Activated T-cell treated with anti-CD3 and anti-CD28 coated beads for 4 hours (primary cell): ENCODE results near the gene CPA3.

Source experiments
- DNase-seq: peaks from one replicate; pipeline ENCODE4 v3.0.0-alpha.2; 2020

CPA3 gene, protein sequence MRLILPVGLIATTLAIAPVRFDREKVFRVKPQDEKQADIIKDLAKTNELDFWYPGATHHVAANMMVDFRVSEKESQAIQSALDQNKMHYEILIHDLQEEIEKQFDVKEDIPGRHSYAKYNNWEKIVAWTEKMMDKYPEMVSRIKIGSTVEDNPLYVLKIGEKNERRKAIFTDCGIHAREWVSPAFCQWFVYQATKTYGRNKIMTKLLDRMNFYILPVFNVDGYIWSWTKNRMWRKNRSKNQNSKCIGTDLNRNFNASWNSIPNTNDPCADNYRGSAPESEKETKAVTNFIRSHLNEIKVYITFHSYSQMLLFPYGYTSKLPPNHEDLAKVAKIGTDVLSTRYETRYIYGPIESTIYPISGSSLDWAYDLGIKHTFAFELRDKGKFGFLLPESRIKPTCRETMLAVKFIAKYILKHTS

DNA sequence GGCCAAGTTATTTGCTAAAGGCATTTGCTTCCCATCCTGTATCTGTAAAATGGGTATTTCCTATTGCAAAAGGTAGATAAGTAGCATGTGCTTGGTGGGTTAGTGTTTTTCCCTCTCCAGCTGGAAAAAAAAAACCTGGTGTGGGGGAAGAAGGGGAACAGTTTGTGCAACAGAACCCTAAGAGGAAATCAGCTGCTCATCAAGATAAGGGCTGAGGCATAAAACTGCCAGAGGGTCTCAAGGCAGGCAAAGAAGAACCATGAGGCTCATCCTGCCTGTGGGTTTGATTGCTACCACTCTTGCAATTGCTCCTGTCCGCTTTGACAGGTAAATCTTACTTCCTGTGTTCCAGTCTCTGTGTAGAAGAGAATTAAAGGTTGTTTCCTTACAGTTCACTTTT, at the start of gene CPA3:
TSS of gene CPA3 (plus strand) at position 248 of the 400 bp plus-strand sequence. CDS start at position 260, 12 bp downstream.
- DNase-seq: no peak

DNA sequence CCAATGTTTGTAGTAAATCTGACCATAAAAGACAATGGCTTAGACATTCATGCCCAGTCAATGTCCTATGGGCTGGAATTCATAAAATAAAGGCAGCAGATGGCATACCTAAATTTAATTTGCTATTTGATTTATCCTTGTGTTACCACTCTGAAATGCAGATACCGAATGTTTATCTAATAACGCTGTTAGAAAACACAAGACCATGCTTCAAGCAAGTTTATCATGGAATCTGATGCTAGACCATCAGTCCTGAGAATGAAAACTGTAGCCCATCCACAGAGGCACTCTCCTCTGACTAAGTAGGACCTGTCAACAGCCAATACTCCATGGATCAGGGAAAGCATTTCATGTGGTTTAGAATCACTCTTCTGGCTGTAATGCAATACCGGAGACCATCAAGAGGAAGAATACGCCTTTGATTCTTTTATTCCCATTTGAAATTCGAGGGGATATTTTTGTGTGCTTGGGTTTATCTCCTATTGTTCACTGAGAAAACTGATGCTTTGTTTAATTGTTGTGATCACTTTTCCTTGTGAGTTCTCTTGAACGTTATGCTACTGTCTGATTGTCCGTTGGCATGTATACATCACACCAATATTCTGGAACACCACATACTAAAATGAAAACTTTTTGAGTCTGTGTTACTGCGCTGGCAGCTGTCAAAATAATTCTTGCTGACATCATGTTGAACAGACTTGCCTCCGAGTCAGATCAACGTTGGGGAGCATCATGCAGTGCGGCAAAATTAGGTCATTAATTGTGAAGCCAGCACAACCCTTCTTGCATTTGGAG, 49.6 kb upstream of the CPA3 start:
- DNase-seq: no peak

DNA sequence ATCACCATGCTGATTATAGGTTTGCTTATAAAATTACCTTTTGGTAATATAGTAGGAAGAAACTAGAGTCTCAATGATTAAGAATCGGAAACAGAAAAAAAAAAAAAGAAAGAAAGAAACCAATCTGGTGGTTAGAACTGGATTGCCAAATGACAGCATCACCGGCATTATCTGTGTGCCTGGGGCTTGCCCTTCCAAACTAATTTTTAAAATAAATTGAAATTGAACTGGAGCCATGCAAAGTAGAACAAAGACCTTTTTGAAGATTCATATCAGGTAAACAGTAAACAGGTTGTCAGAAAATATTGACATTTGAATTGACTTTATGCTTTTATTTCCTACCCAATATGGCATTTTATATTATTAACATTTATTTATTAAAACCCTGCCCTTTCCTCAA, 48.7 kb upstream of the CPA3 start:
- no peak for DNase-seq

DNA sequence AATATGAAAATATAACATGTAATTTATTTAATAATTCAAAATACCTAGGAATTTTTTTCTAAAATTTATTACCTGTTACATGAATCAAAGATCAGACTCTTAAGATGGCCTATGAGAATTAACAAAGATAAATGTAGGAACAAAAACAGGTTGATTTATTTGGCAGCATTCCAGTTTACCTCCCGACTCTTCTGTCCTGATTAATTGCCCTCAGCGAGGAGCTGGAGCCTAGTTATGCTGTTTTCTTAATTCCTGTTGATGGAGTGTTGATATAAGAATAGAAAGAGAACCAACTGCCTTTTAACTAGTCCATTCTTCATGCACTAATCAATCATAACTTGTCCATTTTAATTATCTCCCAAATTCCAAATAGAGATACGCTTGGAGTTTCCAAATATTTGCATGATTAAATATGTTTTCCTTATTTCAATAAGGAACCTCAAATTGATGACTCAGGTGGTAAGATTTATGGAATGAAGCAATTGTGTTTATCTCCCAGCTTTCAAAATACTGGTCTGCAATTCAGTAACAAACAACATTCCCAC, 48.0 kb upstream of the CPA3 start:
- no peak for DNase-seq

DNA sequence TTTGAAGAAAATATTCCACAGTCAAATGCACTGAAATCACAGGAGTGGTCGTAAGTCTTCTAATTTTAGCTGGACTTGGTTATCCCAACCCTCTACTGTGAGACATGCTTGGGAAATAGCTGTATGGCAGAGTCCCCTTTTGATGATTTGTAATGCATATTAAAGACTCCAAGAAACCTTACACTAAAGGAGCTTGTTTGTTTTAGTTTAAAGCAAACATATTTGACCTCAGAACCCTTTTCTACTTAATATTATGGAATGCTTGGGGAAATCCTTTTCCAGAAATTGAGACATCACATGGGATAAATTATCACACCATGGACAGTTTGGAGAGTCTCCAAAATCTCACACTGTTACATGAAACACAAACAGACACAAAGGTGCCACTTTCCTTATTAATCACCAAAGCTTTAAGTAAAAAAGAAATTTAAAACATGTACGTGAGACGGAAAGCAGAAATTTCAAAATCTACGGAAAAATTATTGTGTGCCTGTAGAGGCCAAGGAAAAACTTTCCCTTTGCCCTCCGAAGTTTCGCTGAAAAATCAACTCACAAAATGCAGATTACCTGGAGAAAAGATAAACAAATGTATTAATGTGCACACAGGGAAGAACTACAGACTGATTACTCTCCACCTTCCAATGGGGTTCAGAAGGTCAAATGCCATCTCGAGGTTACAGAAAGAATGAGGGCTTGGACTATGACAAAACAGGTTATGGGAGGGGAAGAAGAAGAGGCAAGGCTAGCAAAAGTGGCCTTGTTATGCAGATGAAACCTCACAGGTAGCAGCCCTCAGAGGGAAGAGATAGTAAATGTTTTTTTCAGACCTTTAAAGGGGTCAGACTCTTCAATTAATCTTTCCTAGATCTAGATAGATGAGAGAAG, 44.5 kb upstream of the CPA3 start:
- DNase-seq: no peak

DNA sequence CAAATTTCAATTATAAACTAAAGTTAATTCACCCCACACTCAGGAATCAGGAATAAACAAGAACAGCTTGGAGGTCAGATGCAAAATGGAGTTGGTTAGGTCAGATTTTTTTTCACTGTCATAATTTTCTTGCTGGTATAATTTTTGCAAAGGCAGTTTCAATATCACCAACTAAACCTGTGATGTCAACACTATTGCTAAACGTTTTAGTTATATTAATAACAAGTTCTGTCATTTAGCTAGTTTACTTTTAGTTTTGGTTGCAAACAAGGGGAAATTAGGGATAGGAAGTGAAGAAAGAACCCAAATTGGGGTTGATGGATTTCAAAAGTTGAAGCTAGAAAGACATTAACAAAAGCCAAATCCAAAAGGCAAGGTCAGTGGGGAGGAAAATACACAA, 42.1 kb upstream of the CPA3 start:
- DNase-seq: no peak

DNA sequence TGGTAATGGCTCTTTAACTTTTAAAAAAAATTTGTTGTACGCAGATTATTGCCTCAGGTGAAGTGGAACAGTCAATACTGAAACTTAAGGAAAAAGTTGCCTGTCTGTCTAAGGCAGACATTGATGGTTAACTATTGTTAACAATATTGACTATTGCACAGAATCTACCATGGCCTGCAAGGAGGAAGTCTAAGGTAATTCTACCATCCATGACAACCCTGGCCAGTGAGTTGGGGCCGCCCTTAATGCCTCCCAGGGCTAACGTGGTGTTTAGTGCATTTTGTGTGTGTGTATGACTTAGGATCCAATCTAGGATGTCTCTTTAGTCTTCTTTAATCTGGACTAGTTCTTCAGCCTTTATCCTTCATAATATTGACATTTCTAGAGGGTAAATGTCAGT, 39.6 kb upstream of the CPA3 start:
- DNase-seq: no peak

DNA sequence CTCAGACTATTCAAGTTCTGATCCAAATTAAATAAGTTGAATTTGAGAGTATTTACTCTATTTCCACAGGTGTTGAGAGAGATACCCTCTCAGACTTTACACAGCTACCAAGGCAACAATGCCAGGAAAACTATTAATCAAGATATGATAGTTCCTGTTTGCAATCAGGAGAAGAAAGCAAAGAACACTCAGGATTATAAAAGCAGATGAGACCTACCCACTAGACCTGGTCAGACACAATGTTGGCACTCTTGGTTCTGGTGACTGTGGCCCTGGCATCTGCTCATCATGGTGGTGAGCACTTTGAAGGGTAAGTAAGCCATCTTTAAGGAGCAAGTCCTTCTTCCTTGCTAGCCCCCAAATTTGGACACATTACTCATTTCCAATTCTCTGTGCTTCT, 37.5 kb upstream of the CPA3 start, which contains the start of gene CPB1:
TSS of gene CPB1 (plus strand) at position 227 of the 400 bp plus-strand sequence. CDS start at position 240, 13 bp downstream.
- no peak for DNase-seq

DNA sequence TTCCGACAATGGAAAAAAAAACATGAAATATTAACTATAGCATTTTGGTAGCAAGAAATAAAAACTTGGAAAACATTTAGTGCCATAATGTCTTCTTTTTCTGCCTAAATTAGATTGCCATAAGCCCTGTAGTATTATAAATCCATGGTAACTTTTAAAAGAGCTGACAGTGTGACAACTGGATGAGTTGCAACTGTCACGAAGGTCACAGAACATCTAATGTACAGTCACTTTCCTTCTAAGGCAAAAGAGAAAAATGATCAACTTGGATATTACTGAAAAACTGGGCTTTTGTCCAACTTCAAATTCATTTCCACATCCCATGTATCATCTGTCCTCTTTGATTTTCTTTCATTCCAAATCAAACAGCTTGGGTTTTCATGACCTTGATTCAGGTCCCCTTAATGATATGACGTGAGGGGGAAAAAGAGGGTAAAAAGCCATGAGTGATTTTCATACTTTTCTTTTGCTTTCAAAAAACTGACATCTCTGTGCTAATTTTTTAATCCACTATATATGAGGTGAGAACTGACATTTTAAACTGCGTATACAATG, 36.9 kb upstream of the CPA3 start:
- no peak for DNase-seq

DNA sequence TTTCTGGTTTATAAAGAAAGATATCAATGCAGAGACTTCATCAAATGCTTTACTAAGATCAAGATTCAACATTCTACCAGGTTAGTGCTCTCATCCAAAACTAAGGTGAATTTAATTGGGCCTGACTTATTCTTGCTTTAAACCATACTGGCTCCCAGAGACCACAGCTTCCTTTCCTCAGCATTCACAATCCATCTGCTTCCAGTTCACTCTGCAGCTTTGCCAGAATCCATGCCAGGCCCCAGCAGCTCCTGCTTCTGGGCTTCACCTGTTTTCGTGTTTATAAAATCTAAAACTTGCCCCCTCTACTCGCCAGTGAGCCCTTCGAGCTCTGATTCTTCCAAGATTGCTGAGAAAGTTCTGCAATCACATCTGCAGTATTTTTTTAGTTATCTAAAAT, 35.2 kb upstream of the CPA3 start:
- no peak for DNase-seq

DNA sequence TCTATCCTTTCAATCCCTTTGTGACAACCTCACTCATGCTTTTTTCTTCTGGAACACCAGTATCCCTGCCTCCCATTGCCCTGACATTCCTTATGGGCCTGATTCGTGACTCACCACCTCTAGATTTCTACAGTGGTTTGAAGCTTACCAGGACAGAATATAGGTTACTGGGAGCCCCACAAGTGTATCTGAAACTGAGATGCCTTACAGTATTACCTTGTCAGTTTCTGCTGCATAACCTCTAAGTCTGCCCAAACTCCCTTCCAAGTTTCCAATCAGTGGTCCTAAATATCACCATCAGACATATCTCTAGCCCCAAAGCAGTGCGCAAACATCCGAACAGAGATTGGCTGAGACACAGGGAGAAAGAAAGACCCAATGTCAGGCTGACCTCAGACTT, 31.9 kb upstream of the CPA3 start:
- no peak for DNase-seq

DNA sequence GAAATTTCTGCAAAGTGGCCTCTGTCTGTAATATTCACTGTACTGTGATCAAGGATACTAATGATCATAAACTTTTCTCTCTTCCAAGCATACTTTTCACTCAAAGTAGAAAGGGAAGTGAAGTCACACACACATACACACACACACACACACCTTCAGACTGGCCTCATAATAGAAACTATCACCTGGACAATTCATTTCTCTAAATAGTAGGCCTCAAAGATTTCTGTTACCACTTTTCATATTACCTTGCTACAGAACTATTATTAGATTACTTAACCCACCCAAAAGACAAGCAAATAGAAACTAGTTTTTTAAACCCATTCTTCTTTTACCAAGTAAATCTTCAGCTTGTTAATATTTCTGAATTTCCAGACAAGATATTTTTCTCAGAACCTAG, 25.3 kb upstream of the CPA3 start:
- no peak for DNase-seq

DNA sequence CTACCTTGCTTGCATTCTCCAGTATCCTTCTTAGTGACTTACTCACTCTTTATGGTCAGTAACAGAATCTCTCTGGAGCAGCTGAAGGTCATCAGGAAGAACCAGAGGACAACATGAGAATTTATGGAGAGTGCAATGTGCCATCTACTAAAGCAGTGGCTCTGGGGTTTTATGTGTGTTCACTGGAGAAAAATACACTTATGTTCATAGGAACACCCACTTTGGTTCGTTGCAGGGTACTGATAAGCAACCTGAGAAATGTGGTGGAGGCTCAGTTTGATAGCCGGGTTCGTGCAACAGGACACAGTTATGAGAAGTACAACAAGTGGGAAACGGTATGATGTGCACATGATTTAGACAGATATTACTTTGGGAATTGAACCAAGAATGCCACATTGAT, 24.6 kb upstream of the CPA3 start:
- no peak for DNase-seq

DNA sequence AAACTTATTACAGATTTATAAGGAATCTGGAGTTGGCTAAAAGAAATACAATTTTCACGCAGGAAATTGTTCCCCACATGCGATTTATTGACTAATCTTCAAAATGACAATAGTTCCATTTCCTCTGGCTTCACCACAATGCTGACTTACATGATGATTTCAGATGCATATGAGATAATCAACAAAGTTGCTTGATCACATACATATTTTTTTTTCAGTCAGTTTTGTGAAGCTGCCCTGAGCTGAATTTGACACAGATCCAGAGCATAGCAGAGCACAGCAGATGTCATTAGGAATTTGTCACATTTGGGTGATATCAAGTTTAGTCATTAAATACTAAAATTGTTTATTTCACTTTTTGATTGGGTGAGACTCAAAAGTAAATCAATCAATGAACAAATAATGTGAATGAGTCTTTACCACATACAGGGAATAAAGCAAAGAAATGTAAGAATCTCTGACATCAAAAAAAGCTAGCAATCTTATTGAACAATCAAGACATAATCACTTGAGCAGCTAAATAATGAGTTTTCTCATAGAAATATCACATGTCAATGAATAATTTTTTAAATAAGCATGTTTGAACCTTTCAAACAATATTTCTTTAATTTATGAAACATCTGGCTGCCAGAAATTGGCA, 19.2 kb upstream of the CPA3 start:
- no peak for DNase-seq

DNA sequence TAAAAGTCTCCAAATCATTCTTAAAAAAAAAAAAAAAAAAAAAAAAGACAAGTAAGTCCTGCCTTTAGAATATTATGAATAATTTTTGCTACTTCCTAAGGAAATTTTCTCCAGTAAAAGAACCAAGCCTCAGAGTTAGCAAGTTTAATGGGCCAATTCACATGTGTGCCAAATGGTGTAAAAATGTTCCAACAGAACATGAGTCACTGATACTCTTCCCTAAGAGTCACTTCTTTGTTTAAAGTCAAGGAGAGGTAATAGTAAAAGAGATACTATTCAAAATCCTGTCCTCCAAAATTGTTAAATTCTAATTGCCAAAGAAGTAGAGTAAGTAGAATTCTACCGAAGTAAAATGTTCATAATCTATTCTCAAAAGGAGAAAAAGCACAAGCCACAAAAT, 17.7 kb upstream of the CPA3 start:
- no peak for DNase-seq

DNA sequence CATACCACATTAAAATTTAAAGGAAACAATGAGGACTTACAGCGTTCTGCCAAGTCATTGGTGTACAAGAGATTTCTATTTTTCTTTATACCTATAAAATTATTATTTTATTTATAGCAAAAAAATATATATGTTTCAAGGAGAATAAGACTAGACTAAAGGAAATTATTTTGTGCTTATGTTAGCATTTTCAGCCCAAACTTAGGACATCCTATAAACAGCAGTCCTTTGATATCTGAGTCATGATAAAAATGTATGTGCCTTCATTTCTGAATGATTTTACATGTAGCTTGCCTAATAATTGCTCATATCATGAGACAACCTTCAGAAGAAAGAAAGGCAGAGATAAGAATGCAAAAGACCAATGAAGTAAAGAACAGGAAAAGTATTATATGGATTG, 16.7 kb upstream of the CPA3 start:
- no peak for DNase-seq

DNA sequence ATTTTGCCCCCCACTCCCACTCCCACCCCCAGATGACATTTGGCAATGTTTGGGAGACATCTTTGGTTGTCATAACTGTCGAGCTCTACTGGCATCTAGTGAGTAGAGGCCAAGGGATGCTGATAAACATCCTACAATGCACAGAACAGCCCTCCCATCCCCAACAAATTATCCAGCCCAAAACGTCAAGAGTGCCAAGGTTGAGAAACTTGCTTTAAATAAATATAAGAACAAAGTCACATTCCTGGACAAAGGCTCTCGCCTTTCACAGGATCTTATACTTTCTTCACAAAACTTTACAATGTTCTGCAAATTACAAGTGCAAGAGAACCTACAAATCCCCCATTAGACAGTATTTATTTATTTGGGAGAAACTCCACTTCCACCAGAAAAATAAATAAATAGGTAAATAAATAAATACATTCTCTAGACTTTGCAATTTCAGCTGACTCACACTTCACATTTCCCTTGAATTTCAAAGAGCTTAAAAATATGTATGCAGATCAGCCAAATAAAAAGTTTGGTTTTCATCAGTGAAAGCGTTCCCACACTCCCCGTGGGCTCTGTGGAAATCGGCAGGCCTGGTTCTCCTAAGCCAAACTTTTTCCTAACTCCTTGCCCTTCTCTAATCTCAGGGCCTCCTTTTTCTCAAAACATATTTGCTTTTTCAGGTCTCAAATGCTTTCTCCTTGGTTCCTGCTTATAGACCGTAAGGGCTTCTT, 12.7 kb upstream of the CPA3 start:
- no peak for DNase-seq

DNA sequence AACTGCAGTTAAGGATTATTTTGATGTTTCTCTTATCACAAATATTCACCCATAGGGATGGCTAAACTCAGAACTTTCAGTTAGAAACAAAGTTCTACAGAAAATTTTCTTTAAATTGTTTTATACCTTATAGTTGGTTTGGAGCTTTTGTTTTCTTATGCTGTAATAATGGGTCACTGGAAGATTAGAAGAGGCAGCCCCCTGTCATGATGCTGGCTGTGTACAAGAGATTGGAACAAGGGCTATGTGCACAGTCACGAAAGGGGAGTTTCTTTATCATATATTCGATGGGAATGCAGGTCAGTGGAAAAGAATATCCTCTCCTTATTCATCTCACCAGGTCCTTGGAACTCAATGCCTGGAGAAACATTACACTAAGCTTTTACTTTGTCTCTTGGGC, 12.0 kb upstream of the CPA3 start:
- DNase-seq: no peak

DNA sequence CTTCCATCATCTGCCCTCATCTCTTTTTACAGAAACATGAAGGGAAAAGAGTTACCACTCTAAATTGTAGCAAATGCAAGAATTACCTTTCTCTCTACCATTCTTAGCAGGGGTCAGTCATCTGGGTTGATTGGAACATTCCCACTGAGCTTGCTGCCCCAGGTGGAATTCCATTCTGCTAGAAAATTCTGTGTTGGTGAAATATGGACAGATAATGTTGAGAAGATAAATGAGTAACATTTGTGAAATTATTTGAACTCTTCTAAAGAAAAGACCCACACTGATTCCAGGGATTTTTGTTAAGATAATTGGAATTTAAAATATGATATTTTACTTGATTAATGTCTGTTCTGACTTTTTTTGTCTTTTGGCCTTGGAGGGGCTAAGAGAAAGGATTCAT, 11.0 kb upstream of the CPA3 start:
- no peak for DNase-seq

DNA sequence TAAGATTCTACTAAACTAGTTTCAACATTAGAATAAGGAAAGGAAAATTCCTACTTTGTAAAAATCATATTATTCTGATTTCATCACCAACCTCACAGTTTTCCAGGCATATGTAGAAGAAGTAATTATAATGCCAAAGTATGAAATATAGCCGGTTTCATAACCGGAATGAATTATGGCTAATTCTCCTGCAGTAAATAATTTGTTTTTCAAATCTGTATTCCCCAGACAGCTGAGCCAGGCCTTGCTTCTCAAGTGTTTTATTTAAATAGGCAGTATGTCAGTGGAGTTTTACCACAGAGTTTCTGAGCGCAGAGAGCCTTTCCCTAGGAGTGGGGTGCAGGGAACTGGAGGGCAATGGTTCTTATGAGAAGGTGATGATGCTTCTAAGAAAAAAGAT, 8.7 kb upstream of the CPA3 start:
- DNase-seq: no peak

DNA sequence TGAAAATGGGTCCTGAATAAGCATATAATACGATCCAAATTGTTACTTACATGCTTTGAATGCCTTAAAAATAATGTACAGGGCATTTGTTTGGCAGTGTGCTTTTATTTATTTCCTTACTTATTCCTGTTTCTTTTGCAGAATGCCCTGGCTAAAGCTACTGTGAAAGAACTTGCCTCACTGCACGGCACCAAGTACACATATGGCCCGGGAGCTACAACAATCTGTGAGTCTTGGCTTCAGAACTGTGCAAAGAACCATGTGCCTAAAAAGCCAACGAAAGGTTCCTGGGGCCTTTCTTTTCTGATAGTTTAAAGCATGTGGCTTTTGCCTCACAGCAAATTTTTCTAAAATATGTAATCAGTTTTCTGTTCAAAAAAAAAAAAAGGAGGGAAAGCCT, 7.8 kb upstream of the CPA3 start:
- no peak for DNase-seq
